Measurements from ENCODE around the gene ID3.
"Not testable (repeated sequence)": the region's sequence is repeated elsewhere in the genome, so short reads cannot be mapped to it uniquely, and the experiment has no call there.

ID3 gene

DNA sequence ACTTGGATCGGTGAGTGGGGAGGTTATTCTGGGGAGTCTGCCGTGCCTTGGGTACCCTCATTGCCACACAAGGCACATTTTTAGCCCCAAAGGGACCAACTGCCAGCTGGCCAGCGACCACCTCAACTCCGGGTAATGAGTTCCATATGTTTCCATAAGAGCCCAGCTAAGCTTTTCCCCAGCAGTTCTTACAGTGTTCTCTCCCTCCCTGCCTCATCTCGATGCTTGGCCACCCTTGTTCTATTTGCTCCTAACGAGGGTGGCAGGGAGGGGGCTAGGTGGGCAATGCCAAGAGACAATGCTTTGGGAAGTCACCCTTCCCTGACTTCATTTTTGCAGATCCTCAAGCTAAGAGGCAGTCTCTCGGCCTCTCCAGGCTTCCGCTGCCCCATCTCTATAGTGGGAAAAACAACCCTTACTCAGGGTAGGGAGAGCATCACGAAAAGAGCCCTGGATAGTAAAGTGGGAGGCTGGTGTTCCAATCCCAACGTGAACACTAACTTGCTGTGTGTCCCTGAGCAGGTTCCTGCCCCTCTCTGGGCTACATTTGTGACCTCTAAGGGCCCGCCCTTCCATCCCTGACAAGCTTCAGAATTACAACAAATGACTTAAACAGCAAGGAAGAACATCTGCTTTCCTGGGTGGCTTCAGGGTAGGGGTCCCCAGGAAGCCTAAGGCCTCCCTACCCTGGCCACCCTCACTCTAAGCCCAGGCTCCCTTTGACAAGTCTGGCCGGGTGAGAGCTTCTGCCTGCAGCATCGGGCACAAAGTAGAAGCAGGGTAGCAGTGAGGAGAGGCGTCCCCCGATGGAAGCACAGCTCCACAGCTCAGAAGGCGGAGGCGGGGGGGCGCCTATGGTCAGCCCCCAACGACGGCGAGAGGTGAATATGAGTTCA, 5.8 kb downstream of the ID3 start:
- no peak for DNase-seq

DNA sequence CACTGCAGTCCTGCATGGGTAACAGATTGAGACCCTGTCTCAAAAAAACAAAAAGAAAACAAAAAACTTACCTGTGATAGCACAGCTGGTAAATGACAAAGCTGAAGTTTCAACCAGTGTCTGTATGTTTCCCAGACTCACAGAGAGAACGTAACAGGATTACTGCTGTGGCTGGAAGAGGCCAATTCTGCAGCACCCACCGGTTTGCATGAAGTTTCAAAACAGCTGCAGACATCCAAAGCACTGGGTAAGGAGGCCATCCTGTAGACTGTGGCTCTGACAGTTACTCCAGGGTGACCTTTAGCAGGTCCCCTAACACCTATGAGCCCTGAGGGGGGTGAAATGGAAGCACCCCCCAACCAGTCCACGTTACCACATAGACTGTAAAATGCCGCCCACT, 7.5 kb downstream of the ID3 start:
- DNase-seq: no peak

DNA sequence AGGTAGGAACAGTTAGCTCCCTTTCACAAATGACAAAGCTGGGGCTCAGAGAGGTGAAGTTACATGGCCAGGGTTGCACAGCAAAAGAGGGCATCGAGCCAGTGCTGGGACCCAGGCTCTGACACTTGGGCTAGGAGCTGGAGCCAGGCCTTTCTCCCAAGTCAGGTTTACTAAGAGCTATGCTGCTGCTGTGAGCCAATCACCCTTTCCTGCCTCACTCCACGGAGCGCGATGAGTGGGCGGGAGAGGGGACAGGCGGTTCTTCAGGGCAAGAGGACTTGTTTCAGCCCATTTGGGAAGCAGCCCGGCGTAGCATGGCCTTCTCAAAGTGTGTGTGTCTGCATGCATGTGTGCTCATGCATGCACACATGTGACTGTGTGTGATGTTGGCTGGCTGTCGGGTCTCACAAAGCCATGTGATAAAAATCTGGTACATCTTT, 10.6 kb downstream of the ID3 start:
- no peak for DNase-seq

DNA sequence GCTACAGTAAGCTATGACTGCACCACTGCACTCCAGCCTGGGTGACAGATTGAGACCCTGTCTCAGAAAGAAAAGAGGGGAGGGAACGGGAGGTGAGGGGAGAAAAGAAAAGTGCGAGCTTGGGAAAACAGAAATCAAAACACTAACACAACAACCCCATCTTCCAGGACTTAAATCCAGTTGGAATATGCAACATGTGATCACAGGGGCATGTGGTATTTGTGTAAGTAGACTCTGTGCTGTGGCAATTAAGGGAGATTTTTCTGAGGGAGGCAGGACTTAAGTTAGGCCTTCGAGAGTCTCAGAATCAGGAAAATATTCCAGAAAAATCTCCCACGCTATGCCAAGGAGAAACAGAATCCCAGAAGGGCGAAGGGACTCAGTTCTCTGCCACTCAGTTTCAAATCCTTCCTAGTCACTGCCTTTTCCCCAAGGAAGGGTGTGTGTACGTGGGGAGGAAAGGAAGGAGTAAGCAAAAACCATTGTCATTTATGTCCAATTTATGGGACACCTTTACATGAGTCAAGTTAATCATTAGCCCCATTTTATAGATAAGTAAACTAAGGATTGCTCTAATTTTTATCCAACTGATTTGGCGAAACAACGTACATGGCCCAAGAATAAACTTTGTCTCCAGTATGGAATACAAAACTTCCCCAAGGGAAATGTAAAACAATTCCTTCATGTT, 12.3 kb downstream of the ID3 start:
- DNase-seq: no peak

DNA sequence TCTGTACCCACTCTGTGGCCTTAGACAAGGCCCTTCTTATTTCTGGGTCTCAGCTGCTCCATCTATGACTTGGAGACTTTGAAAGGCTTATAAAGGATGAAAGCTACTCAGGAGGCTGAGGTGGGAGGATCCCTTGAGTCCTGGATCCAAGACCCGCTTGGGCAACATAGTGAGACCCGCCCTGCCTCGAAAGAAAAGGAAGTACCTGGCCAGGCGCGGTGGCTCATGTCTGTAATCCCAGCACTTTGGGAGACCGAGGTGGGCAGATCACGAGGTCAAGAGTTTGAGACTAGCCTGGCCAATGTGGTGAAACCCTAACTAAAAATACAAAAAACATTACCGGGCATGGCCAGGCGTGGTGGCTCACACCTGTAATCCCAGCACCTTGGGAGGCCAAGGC, 13.4 kb downstream of the ID3 start:
- no peak for DNase-seq

DNA sequence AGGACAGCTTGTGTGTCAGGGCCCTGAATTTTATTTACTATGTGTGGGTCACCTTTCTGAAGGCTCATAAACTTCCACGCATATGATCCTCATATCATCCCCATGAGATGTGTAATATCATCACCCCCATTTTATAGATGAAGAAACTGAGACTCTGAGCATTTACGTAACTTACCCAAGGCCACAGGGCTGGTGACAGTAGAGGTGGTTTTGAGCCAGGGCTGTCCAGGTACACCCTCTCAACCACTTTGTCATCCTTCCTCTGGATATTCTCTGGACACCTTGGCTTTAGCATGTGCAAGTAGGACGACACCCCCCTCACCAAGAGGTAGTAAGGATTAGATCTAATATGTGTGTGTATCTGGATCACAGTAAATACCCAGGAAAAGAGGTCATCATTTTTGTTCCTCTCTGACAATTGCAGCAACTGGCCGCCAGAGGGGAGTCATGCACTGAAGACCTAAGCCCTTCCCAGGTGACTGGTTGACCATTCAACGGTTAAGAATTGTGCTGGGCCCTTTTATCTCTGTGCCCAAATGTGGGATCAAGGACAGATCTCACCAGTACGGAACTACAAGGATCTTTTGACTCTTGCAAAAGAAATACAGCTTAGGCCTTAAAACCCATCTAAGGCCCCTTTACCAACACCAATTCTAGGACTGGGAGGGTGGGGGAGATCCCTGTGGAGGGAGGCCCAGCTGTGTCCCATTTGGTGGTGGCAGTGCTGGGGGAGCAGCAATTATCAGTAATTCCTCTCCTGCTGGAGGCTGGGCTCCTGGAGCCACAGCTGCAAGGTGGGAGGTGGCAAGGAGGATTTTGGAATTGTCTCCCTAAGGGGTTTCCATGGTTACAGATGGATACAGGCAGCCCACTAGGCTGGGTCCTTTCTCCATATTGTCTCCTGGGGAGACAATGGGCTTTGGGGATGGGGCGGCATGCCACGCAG, 14.6 kb downstream of the ID3 start:
- peak in 43 of 56 donors; percentile 5 to 79 (median 47) for DNase-seq

DNA sequence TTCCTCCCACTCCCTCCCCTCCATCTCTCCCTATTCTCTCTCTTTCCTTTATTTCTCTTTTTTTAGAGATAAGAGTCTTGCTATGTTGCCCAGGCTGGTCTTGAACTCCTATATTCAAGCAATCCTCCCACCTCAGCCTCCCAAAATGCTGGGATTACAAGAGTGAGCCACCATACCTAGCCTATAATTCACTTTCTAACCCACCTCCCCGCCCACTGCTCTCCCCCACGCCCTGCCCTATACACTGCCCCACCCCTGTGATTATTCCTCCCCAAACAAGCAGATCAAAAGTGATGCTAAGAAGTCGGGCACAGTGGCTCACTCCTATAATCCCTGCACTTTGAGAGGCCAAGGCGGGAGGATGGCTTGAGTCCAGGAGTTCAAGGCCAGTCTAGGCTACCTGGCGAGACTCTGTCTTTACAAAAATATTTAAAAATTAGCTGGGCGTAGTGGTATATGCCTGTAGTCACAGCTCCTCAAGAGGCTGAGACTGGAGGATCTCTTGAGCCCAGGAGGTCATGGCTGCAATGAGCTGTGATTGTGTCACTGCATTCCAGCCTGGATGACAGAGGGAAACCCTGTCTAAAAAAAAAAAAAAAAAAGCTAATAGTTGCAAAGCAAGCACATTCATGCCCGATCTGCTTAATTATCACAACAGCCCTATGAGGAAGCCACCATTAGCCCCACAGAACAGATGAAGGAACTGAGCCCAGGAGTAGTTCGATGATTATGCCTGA, 15.4 kb downstream of the ID3 start:
- no peak for DNase-seq

DNA sequence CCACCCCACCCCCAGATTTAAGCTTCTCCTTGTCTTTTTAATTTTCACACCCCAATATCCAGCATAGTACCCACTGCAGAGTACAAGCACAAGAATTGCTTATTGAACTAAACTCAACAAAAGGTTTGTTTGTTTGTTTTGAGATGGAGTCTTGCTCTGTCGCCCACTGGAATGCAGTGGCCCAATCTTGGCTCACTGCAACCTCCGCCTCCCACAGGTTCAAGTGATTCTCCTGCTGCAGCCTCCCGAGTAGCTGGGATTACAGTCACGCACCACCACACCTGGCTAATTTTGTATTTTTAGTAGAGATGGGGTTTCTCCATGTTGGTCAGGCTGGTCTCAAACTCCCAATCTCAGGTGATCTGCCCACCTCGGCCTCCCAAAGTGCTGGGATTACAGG, 16.4 kb downstream of the ID3 start:
- DNase-seq: not testable (repeated sequence)

DNA sequence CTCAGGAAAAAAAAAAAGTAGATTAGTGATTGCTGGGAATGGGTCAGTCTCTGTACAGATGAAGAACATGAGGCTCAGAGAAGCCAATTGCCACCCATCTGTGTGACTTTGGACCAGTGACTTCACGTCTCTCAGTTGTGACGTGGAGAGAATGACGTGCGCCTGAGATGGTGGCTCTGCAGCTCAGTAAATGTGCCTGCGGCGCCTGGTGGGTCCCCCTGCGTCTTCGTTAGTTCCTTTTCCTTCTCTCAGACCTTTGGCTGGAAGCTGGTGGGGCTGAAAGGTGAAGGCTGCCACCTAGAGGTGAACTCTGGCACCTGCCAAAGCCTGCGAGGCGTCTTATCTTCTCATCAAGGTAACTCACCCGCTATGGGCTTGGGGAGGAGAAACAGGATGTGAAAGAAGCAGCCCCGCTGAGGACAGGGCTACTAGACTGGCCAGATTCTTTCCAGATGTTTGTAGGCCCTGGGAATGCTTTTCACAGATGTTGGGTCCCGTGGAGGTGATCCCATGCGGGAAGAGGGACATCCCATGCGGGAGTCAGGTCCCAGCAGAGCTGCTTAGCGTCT, 19.5 kb downstream of the ID3 start:
- DNase-seq: peak; percentile 9 to 88 (median 59)

DNA sequence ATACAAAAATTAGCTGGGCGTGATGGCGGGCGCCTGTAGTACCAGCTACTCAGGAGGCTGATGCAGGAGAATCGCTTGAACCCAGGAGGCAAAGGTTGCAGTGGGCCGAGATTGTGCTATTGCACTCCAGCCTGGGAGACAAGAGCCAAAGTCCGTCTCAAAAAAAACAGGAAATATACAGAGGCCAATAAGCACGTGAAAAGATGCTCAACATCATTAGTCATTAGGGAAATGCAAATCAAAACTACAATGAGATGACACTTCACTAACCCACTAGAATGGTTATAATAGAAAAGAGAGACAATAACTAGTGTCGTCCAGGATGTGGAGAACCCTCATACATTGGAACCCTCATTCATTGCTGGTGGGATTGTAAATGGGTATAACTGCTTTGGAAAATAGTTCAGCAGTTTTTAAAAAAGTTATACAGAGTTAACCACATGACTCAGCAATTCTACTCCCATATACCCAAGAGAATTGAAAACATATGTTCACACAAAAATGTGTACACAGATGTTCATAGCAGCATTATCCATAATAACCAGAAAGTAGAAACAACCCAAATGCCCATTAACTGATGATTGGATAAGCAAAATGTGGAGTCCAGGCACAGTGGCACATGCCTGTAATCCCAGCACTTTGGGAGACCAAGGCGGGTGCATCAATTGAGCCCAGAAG, 21.9 kb downstream of the ID3 start:
- no peak for DNase-seq

DNA sequence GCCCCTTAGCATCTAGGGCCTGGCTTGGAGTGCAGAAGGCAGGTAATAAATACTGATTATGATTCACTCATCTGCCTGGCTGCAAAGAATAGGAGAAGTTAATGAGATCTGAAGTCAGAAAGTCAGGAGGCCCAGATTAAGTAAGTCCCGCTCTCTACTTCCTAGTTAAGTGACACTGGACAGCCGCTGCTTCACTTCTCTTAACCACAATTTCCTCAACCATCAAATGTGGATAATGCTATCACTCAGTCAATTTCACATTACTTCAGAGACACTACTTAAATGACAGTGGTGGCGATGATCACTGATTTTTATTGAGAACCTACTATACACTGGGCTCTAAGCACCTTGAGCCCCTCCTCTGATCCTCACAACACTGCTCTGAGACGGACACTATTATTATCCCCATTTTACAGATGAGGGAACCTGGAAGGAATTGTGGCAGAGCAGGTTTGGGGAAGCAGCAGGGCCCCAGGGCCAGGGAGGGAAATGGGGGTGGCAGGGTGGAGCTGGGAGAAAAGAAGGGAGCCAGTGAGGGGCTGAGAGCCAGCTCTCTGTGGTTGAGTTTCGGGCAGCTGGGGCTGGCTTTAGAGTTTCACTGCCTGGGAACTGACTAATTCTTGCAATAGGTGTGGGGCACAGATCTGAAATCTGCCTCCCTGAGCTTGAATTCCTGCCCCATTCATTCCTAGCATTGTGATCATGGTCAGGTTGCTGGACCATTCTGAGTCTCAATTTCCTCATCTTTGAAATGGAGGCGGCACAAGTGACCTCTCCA, 25.9 kb downstream of the ID3 start:
- peak in 1 of 56 donors; percentile 11 for DNase-seq

DNA sequence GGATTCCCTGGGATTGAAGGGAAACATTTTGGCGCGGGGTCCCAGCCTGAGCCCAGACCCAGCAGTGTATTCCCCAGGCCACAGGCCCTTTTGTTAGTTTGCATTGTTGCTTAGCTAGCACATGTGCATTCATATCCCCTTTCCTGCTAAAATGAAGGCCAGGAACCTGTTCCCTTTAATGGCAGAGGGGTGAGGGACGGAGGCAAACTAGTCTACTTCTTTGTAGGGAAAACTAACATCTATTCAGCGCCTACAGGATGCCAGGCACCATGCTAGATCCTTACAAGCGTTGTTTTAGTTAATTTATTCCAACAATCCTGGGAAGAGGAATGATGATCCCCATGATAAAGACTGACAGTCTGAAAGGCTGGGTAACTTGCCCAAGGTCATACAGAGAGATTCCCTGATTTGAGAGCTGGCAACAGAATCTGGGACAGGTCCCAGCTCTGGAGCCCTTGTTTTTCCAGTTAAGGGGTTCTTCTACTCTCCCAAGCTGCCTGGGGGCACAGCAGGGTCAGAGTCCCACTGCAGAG, 27.7 kb downstream of the ID3 start:
- no peak for DNase-seq

DNA sequence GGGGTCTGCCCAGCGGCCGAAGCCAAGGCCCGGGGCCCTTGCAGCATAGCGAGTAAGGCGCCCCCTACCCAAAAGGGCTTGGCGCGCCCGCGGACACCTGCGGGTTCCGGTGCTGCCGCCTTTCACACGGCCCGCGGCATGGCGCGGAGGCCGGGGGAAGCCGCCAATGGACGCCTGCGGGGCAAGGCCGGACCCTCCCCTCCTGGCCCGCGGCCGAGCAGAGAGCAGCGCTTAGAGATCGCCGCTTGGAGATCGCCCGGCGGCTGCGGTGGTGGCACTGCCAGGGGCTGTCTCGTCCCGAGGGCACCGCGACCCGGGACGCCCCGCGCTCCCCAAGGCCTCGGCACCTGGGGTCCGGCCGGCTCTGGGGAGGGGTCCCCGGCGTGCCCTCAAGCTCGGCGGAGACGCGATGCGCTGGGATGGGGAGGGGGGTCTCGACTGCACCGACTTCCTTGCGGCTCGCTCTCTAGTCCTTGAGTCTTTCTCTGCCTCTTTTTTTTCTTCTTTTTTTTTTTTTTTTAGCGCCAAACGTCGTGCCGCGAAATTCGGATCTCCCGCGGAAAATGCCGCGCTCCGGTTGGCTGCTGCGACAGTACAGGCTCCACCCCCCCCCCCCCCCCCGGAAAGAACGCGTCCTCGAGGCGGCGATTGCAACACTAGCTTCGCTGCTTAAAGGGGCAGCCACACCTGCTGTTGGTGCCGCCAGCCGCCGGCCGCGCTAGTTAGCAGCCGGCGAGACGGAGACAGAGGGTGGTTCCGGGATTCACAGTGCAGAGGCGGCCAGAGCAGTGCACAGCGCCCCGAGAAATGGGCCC, 28.3 kb downstream of the ID3 start, which contains the start of gene E2F2:
Gene E2F2 (minus strand): TSS at position 487 of the 815 bp plus-strand sequence. CDS start 440 bp downstream, at position 47.
- peak in 54 of 56 donors; percentile 20 to 87 (median 65) for DNase-seq

DNA sequence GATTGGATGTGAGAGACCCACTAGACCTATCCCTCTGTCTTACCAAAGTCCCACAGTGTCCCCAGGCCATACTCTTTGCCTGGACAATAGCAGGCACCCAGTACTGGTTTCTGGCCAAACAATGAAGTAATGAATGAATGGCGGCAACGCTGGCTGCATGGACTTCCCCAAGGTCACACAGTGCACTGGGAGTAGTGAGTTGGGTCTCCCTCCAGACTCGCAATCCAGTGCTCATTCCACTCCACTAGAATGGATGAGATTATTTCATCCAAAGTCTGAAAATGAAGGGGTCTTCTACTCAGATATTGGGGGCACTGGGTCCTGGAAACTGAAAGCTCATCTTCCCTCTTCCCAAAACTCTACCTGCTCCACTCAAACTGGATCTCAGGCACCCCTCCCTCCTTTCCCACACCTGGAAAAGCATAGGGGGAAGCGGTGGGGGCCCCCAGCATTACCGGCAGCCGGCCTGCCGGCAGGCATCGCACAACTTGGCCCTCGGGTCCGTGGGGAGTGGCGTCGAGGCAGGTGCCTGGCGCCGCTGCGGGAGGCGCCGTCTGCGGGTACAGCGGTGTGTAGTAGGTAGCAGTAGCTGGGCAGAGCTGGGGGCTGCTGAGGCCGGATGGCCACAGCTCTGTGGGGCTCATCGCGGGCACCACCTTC, 29.1 kb downstream of the ID3 start:
- no peak for DNase-seq

DNA sequence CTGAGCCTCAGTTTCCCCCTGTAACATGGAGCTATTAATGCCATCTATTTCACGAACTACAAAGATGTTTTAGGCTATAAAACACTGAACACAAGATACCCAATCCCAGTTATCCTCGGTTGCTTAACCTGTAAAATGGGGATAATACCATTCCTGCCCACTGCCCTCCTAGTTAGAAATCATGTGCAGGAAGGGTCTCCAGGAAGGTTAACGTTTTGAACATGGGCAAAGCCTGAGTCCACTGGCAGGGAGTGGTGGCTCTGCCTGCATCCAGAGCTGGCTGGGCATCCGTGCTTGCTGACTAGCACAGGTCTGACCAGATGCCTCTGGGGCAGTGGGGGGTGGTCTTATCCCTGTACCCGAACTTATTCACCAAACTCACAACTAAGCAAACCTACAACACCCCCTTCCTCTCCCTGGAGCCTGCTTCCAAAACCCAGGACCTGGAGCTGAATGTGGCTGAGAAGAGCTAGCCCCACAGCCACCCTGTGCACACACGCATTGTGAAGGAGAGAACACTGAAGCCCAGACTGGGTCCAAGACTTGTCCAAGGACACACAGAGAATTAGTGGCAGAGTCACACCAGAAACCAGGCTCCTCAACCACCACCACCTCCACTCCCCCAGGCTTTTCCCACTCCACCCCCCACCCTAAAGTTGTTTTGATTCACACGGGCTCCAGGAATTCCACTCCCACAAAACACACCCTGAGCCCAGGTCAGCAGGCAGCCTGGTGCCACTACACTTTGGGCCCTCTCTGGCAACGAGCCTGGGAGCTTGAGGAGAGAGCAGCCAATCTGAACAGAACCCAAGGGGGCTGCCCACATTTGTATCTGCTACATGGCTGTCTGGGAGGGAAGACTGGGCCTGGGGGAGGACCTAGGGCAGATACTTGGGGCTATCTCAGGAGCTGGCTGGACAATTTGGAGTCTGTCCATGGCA, 29.9 kb downstream of the ID3 start:
- DNase-seq: no peak

All from amygdala (tissue), 56 donors.